PC-3 (cell line): ENCODE results near the gene FARP1. TPM values are rescaled to one million over a fixed set of nuclear protein-coding genes. Genes with fewer than 3 reads are reported as not detected.

Experiments
- ATAC-seq: fragments of 200-7000 bp; cut with Tn5 transposase; 2 replicates; pipeline ENCODE4 v1.9.1; 2020; ENCODE audit warnings: mild to moderate bottlenecking, moderate library complexity
- BruUV-seq: library from RNA; stranded (reverse); fragments of 400-500 nt; replicated peaks from 2 replicates; lab custom pipeline; 2021; lab: Mats Ljungman, UMichigan
- CTCF ChIA-PET: fragments of 300-600 bp; sonication (Branson Sonifier 250); formaldehyde crosslinking; loops from one replicate; lab custom pipeline; 2022; ENCODE audit warnings: antibody characterized with exemption; lab: Charles Lee
- POLR2A ChIA-PET: fragments of 300-600 bp; sonication (Branson Sonifier 250); formaldehyde crosslinking; loops from one replicate; lab custom pipeline; 2022; ENCODE audit warnings: antibody characterized with exemption; ENCODE audit not compliant: unreplicated experiment; lab: Charles Lee
- DNase-seq: peaks from one replicate; pipeline ENCODE4 v3.0.0-alpha.2; 2015
- H2AFZ ChIP-seq: fragments of 300-600 bp; sonication (generic); 2 replicates; pipeline ENCODE4 v1.6.0; 2016; ENCODE audit warnings: antibody characterized with exemption, low read length
- H3F3A ChIP-seq: fragments of 300-600 bp; sonication (generic); one replicate; pipeline ENCODE4 v1.6.0; 2017; ENCODE audit warnings: antibody characterized with exemption, low read length, control low read depth, mild to moderate bottlenecking; ENCODE audit not compliant: unreplicated experiment
- H3K27ac ChIP-seq: fragments of 300-600 bp; sonication (generic); 2 replicates; pipeline ENCODE4 v1.5.1; 2016; ENCODE audit warnings: mild to moderate bottlenecking, low read length
- H3K27me3 ChIP-seq: fragments of 300-600 bp; sonication (generic); 2 replicates; pipeline ENCODE4 v1.6.1; 2016; ENCODE audit warnings: low read length, mixed read lengths
- H3K36me3 ChIP-seq: fragments of 300-600 bp; sonication (generic); 2 replicates; pipeline ENCODE4 v1.6.1; 2016; ENCODE audit warnings: low read depth, mixed run types, low read length, mixed read lengths
- H3K4me1 ChIP-seq: fragments of 300-600 bp; sonication (generic); 2 replicates; pipeline ENCODE4 v1.5.1; 2016; ENCODE audit warnings: low read length; ENCODE audit not compliant: insufficient read depth
- H3K4me2 ChIP-seq: fragments of 300-600 bp; sonication (generic); 2 replicates; pipeline ENCODE4 v1.6.0; 2016; ENCODE audit warnings: low read length
- H3K4me3 ChIP-seq: fragments of 300-600 bp; sonication (generic); 2 replicates; pipeline ENCODE4 v1.5.1; 2016; ENCODE audit warnings: mild to moderate bottlenecking, low read length, mixed read lengths
- H3K79me2 ChIP-seq: fragments of 300-600 bp; sonication (generic); 2 replicates; pipeline ENCODE4 v1.6.1; 2017; ENCODE audit warnings: low read length, mixed read lengths
- H3K9ac ChIP-seq: fragments of 300-600 bp; sonication (generic); 2 replicates; pipeline ENCODE4 v1.6.0; 2016; ENCODE audit warnings: mild to moderate bottlenecking, low read length
- H3K9me2 ChIP-seq: fragments of 300-600 bp; sonication (generic); replicated peaks from 2 replicates; pipeline ENCODE4 v1.6.1; 2016; ENCODE audit warnings: mixed run types, low read length, mixed read lengths
- H3K9me3 ChIP-seq: fragments of 300-600 bp; sonication (generic); 2 replicates; pipeline ENCODE4 v1.6.1; 2016; ENCODE audit warnings: low read length, mixed read lengths
- H4K20me1 ChIP-seq: fragments of 300-600 bp; sonication (generic); 2 replicates; pipeline ENCODE4 v1.6.1; 2016; ENCODE audit warnings: low read length, mixed read lengths
- CTCF ChIP-seq: fragments of 300-600 bp; sonication (generic); conservative IDR thresholded peaks from 2 replicates; pipeline ENCODE4 v1.5.1; 2017; ENCODE audit warnings: antibody characterized with exemption, low read depth, mild to moderate bottlenecking, low read length
- EZH2 ChIP-seq: fragments of 300-600 bp; sonication (generic); IDR thresholded peaks from one replicate; pipeline ENCODE4 v1.6.1; 2017; ENCODE audit warnings: antibody characterized with exemption, mild to moderate bottlenecking, low read length; ENCODE audit not compliant: unreplicated experiment
- EZH2phosphoT487 ChIP-seq: fragments of 300-600 bp; sonication (generic); IDR thresholded peaks from 2 replicates; pipeline ENCODE4 v1.6.1; 2018; ENCODE audit warnings: mild to moderate bottlenecking, antibody characterized with exemption, low read length, borderline replicate concordance
- intact Hi-C: fragments of 100-400 bp; cut with micrococcal nuclease; formaldehyde crosslinking; loops from 2 replicates; pipeline ENCODE4 v1.9.0; 2023
- total RNA-seq: library from RNA; depleted of rRNA; stranded (reverse); fragments of >200 nt; gene quantifications from 2 replicates; pipeline ENCODE4 v1.2.3, GENCODE V29; 2014

Gene FARP1
- total RNA-seq, 1 experiment from 2014 or later, result 18.2 TPM

GRCh38 chr13:98500963-98501421, 358.1 kb downstream of the FARP1 start:
- H3K27ac ChIP-seq, result no peak overlapping the region
- H3K36me3 ChIP-seq, result peaks cover 2% of the 10 kb centered on the region; the same call in 1 of the 2 replicates
- H3K4me3 ChIP-seq, result no peak overlapping the region
- no peak overlapping the region for H3K4me2 ChIP-seq
- no TSS peak for BruUV-seq
- no peaks in the 10 kb centered on the region for H3F3A ChIP-seq
- no peaks in the 10 kb centered on the region for H4K20me1 ChIP-seq
- ChIA-PET POLR2A (no interaction called here), CTCF (no interaction called here)
- H3K9me2 ChIP-seq, result no peaks in the 10 kb centered on the region
- TF ChIP-seq CTCF, result no peak
- TF ChIP-seq EZH2phosphoT487, result no peak
- ATAC-seq (no peak), DNase-seq (no peak)
- H3K79me2 ChIP-seq, result peaks cover 75% of the 10 kb centered on the region
- no peak overlapping the region for H3K9ac ChIP-seq
- H3K4me1 ChIP-seq, result no peaks in the 10 kb centered on the region
- intact Hi-C loops, result no loop called here
- no peaks in the 10 kb centered on the region for H3K9me3 ChIP-seq
- H3K27me3 ChIP-seq, result no peaks in the 10 kb centered on the region
- no peak overlapping the region for H2AFZ ChIP-seq

GRCh38 chr13:98503175-98504028, 360.5 kb downstream of the FARP1 start:
- ATAC-seq (no peak), DNase-seq (no peak)
- Histone ChIP-seq H3K79me2 (peaks cover 78% of the 10 kb centered on the region), H3K9ac (no peak overlapping the region), H3K9me3 (no peaks in the 10 kb centered on the region), H2AFZ (no peak overlapping the region), H3K4me1 (peaks cover 14% of the 10 kb centered on the region), H3K27me3 (no peaks in the 10 kb centered on the region), H3K4me3 (no peak overlapping the region), H3K36me3 (peaks cover 2% of the 10 kb centered on the region; the same call in 1 of the 2 replicates), H3K9me2 (no peaks in the 10 kb centered on the region), H3F3A (no peaks in the 10 kb centered on the region), H4K20me1 (no peaks in the 10 kb centered on the region), H3K4me2 (no peak overlapping the region), H3K27ac (no peak overlapping the region)
- CTCF ChIA-PET, result no interaction called here
- POLR2A ChIA-PET, result no interaction called here
- intact Hi-C loops, result no loop called here
- TF ChIP-seq CTCF (no peak), EZH2phosphoT487 (no peak), EZH2 (no peak)
- BruUV-seq, result no TSS peak

GRCh38 chr13:98504029-98504351, 361.1 kb downstream of the FARP1 start:
- no peaks in the 10 kb centered on the region for H4K20me1 ChIP-seq
- peaks cover 5% of the 10 kb centered on the region for H3F3A ChIP-seq
- TF ChIP-seq EZH2phosphoT487 (no peak), EZH2 (no peak), CTCF (no peak)
- H3K4me3 ChIP-seq, result no peak overlapping the region
- BruUV-seq, result no TSS peak
- ChIA-PET CTCF (no interaction called here), POLR2A (no interaction called here)
- ATAC-seq, result no peak
- no peak overlapping the region for H3K4me2 ChIP-seq
- H3K27me3 ChIP-seq, result no peaks in the 10 kb centered on the region
- peaks cover 6% of the 10 kb centered on the region; the same call in 1 of the 2 replicates for H3K36me3 ChIP-seq
- H3K9ac ChIP-seq, result no peak overlapping the region
- no peak for DNase-seq
- peaks cover 20% of the 10 kb centered on the region for H3K4me1 ChIP-seq
- H2AFZ ChIP-seq, result no peak overlapping the region
- no peak overlapping the region for H3K27ac ChIP-seq
- H3K9me2 ChIP-seq, result no peaks in the 10 kb centered on the region
- intact Hi-C loops, result no loop called here
- peaks cover 84% of the 10 kb centered on the region for H3K79me2 ChIP-seq
- no peaks in the 10 kb centered on the region for H3K9me3 ChIP-seq
